Activated effector memory CD4-positive, alpha-beta T cell treated with anti-CD3 and anti-CD28 coated beads, Interleukin-2, amount 50 U/mL, for 16 hours (primary cell): Measurements from ENCODE around the gene NYAP1.
"Not testable (repeated sequence)": the region's sequence is repeated elsewhere in the genome, so short reads cannot be mapped to it uniquely, and the experiment has no call there.

Experiments used
- DNase-seq: peaks from one replicate; pipeline ENCODE4 v3.0.0-alpha.2; 2020

Gene NYAP1

DNA sequence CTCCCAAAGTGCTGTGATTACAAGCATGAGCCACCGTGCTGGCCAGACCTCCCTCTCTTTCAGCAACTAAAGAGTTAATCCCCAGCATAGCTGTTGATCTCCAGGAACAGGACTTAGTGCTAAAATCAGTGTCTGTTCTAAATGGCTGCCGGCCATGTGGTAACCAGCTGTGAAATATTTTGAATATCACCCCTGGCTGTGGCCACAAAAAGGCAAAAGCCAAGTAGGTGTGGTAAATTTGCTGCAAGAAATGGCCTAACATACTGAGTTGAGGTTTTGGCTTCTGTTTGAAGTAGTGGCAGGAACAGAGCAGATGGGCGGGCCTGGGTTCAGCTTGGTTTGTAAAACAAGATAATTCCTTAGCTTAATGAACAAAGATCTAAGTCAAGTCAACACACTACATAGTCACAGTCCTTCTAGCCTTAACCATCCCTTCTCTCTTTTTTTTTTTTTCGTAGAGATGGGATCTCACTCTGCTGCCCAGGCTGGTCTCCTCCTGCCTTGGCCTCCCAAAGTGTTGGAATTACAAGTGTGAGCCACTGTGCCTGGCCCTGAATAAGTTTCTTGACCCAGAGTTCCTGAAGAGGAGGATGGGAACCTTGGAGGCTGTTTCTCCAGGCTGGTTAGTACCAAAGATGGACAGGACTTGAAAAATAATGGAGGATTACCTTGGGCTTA lies 32.5 kb downstream of the NYAP1 start:
- DNase-seq: peak; percentile 76

DNA sequence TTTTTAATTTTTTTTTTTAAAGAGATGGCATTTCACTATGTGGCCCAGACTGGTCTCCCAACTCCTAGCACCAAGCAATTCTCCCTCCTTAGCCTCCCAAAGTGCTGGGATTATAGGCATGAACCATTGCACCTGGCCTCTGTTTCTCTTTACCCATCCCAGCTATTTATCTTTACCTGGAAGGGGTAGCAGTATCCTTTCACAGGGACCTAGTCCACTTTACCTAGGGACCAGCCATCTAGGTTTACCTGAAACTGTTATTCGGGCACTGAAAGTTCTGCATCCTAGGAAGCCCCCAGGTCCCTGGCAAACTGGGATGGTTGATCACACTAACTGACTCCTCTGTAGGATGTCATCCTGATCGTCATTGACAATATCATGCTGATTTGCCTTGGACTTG lies 33.6 kb downstream of the NYAP1 start:
- no peak for DNase-seq

DNA sequence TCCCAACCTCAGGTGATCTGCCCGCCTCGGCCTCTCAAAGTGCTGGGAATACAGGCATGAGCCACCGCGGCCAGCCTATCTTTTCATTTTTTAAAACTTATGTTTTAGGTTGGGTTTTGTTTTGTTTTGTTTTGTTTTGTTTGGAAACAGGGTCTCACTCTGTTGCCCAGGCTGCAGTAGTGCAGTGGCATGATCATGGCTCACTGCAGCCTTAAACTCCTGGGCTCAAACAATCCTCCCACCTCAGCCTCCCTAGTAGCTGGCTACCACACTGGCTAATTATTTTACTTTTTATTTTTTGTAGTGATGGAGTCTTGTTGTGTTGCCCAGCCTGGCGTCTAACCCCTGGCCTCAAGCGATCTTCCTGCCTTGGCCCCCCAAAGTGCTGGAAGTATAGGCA lies 35.9 kb downstream of the NYAP1 start:
- DNase-seq: no peak

DNA sequence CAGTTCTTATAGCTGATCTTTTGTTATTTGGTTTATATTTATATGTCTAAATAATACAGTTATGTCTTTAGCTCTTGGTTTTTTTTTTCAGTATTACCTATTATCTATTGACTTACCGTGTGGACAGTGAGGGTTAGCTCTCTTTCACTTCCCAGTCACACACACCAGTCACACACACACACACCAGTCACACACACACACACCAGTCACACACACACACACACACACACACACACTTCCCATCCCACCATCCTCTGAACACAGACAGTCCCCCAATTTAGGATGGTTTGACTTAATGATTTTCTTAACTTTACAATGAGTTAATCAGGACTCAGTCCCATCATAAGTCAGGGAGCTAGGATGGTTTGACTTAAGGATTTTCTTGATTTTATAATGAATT lies 36.4 kb downstream of the NYAP1 start:
- no peak for DNase-seq

DNA sequence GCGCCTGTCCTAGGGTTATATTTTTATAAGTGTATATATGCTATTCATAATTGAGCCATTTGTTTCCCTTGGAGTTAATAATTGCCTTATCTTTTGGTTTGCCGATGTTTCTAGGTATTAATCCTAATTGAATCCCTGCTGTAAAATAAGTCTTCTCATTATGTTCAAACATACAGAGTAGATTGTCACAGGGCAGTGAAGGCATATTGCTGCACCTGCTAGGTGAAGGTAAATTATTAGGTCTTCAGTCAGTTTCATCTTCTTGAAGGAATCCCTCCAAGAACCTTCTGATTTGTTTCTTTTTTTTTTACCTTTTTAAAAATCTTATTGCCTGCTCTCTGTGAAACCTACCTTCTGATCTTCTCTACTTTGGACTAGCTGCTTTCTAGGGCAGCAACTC lies 37.3 kb downstream of the NYAP1 start:
- no peak for DNase-seq

DNA sequence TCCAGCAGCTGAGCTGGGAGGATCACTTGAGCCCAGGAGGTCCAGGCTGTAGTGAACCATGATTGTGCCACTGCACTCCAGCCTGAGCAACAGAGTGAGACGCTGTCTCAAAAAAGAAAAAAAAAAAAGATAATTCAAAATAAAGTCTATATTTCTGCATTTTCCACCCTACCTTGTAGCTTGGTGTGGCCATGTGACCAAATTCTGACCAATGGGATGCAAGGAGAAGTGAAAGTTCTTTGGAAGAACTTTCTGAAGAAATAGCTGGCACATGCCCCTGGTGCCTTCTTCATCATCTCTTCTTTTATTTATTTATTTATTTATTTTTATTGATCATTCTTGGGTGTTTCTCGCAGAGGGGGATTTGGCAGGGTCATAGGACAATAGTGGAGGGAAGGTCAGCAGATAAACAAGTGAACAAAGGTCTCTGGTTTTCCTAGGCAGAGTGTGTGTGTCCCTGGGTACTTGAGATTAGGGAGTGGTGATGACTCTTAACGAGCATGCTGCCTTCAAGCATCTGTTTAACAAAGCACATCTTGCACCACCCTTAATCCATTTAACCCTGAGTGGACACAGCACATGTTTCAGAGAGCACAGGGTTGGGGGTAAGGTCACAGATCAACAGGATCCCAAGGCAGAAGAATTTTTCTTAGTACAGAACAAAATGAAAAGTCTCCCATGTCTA lies 38.3 kb downstream of the NYAP1 start:
- DNase-seq: not testable (repeated sequence)

DNA sequence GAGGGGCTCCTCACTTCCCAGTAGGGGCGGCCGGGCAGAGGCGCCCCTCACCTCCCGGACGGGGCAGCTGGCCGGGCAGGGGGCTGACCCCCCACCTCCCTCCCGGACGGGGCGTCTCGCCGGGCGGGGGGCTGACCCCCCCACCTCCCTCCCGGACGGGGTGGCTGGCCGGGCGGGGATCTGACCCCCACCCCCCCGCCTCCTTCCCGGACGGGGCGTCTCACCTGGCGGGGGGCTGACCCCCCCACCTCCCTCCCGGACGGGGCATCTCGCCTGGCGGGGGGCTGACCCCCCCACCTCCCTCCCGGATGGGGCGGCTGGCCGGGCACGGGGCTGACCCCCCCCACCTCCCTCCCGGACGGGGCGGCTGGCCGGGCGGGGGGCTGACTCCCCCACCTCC lies 39.5 kb downstream of the NYAP1 start:
- DNase-seq: not testable (repeated sequence)

DNA sequence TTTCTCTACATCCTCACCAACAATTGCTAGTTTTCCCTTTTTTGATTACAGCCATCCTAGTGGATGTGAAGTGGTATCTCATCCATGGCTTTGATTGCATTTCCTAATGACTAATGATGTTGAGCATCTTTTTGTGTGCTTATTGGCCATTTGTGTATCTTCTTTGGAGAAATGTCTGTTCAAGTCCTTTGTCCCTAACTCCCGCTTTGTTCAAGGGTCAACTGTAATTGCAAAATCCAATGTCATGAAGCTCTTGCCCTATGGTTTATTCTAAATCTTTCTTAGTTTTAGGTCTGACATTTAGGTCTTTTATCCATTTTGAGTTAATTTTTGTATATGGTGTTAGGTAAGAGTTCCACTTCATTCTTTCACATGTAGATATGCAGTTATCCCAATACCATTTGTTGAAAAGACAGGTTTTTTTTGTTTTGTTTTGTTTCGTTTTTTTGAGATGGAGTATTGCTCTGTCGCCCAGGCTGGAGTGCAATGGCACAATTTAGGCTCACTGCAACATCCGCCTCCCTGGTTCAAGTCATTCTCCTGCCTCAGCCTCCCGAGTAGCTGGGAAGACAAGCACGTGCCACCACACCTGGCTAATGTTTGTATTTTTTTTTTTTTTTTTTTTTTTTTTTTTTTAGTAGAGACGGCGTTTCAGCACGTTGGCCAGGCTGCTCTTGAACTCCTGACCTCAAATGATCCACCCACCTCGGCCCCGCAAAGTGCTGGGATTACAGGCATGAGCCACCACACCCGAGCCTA lies 44.6 kb downstream of the NYAP1 start:
- not testable (repeated sequence) for DNase-seq

DNA sequence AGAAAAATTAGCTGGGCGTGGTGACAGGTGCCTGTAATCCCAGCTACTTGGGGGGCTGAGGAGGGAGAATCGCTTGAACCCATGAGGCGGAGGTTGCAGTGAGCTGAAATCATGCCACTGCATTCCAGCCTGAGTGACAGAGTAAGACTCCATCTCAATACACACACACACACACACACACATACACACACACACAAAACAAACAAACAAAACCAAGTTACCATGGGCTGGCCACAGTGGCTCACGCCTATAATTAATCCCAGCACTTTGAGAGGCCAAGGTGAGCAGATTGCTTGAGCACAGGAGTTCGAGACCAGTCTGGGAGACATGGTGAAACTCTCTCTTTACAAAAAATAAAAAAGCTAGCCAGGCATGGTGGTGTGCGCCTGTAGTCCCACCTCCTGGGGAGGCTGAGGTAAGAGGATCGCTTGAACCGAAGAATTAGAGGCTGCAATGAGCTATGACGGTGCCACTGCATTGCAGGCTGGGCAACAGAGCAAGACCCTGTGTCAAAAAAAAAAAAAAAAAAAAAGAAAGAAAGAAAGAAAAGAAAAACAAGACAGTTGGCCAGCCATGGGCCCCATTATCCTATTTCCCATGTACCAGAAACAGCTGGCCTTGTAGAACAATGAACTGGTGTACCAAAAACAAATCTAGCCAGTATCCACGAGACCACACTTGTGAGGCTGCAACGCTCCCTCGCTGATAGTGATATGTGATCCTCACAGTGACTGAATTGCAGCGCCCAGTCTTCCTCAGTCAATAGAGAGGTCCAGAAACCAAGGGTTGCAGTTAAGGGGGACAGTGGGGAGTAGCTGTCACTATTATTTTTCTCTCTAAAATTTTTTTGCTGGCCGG lies 48.7 kb downstream of the NYAP1 start:
- DNase-seq: no peak

DNA sequence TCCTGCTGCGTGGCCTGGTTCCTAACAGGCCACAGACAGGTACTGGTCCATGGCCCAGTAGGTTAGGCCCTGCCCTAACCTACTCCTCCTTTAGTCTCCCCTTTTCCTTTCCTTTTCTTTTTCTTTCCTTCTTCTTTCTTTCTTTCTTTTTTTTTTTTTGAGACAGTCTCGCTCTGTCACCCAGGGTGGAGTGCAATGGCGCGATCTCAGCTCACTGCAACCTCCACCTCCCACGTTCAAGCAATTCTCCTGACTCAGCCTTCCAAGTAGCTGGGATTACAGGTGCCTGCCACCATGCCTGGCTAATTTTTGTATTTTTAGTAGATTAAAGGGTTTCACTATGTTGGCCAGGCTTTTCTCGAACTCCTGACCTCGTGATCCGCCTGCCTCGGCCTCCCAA lies 52.3 kb downstream of the NYAP1 start:
- not testable (repeated sequence) for DNase-seq

DNA sequence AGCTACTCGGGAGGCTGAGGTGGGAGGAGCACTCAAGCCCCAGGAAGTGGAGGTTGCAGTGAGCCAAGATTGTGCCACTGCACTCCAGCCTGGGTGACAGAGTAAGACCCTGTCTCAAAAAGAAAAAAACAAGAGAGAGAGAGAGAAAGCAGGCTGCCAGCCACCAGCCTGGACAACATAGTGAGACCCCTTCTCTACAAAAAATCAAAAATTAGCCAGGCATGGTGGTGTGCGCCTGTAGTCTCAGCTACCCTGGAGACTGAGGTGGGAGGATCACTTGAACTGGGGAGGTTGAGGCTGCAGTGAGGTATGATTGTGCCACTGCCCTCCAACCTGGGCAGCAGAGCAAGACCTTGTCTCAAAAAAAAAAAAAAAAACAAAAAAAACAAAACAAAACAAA lies 53.0 kb downstream of the NYAP1 start:
- DNase-seq: not testable (repeated sequence)

DNA sequence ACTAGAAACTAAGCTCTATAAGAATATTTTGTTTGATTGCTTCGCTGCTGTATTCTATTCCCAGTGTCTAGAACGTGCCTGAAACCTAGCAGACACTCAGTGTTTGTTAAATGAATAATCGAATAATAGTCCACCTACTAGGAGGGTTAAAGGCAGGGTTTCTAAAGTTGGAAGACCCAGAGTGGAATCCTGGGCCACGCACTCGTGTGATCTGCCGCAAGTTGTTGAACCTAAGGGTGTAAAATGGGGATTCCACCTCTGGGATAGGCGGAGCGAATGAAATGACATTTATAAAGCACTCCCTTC lies 54.6 kb downstream of the NYAP1 start:
- DNase-seq: no peak

DNA sequence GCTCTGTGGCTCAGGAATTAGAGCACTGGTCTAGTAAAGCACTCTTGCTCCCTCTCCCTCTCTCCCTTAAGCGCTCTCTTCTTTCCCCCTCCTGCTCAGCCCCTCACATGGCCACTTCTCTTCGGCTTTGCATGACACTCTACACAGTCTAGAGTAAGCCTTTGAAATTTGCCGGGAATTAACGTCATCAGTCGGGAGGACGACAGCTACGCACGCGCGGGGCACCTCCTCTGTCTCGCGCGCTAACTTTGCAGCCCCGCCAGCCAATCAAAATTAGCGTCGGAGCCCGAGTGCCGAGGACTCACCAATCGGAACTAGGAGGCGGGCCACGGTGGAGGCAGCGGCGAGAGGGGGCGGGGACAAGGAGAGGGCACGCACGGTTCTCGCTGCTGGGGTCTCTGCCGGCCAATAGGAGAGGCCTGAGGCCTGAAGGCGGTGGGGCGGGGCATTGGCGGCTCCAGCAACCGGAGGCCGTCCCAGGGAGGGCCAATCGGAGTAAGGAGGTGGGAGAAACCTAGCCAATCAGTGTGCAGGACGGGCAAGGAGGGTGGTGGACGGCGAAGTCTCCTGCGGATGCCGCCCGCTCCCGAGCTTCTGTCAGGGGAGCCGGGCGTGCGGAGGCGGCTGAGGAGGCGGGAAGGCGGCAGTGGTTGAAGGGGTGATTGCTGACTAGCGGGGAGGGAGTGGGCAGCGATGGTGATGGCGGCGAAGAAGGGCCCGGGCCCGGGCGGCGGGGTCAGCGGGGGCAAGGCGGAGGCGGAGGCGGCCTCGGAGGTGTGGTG lies 55.1 kb downstream of the NYAP1 start, which contains the start of gene AGFG2:
Gene AGFG2, plus strand, starts transcription at position 550 of the 782 bp plus-strand sequence. Its CDS starts 144 bp downstream, at position 694.
- peak; percentile 100 for DNase-seq

DNA sequence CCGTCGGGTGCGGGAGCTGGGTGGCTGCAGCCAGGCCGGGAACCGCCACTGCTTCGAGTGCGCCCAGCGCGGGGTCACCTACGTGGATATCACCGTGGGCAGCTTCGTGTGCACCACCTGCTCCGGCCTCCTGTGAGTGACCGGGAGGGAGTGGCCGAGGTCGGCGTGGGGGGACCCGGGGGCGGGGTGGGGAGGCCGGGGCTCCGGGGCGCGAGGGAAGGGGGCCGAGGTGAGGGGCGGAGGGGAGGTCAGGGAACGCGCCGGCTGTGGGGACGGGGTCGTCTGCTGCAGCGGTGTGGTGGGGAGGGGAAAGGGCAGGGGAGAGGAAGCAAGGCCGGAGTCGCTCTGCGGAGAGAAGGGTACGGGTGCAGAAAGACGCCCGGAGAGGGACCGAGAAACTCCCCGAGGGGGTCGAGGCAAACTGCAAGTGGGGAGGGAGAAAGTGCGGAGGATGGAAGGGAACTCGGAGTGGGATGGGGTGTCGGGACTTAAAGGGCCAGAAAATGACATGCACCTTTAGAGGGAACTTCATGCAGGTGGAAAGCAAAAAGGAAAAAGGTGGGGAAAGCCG lies 55.8 kb downstream of the NYAP1 start:
- no peak for DNase-seq

DNA sequence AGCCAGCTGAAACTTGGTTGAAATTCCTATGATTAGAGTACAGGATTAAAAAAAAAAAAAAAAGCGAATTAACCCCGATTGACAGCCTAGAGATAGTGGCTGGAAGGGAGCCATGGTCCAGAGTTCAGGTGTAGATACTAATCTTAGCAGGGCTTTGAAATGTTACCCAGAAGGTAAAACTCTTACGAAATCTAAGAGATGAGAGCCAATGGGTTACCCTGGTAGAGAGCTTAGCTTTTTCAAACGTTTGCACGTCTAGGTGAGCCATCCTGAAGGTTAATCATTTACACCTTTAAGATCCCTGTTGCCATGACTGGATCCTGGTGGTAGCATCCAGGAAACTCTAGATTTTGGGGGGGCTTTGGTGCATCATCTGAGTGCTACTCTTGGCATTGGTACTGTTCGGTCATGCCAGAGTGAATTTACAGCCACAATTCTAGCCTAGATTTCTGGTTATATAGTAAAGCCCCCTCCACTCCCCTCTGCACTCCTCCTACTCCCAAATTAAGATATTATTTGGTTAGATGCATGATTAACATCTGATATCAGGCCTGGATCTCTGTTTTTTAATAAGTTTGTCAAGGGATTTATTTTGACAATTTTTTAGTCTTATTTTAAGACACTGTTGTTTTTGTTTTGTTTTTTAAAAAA lies 56.5 kb downstream of the NYAP1 start:
- DNase-seq: no peak

DNA sequence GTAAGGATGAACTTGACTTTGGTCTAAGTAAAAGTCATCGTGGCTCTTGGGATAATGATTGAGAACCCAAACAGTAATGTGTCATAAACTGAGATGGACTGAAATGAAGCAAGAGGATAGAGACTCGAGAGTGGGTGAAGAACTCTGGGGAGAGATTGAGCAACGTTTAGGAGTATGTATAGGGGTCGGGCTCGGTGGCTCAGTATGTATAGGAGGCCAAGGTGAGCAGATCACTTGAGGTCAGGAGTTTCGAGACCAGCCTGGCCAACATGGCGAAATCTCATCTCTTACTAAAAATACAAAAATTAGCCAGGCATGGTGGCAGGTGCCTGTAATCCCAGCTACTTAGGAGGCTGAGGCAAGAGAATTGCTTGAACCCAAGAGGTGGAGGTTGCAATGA lies 57.6 kb downstream of the NYAP1 start:
- DNase-seq: not testable (repeated sequence)

DNA sequence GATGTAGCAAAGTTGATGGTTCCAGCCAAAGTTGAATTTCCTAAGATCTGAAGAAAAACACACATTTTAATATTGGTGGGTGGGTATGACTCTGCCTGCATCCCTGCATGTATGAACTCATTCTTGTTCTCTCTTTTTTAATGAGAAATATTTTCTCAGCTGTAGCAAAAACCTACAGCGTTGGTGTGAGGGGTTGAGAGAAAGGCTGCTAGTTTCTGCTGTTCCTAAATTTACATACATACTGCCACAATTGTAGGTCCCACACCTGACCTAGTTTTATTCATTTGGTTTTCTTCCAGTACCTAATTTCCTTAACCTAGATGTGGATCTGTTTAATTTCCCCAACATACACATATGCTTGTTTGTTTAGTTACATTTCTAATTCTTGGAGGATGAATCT lies 59.9 kb downstream of the NYAP1 start:
- no peak for DNase-seq

DNA sequence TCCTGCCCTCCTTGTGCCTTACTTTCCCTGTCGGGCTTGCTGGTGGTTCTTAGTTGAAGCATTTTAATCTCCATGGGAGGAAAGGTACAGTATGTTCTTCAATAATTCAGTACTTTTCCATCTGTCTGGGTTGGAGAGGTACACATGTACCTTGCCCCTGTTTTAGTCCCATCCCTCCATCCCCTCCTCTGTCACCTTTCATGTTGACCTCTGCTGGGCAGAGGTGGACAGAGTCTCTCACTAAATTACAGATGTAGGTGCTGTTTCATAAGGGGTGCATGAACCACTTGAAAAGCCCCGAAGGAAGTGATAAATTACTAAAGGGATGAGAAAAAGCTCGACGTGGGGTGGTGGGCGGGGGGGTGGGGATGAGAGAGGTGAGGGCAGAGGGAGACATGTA lies 60.7 kb downstream of the NYAP1 start:
- no peak for DNase-seq
